Activated naive CD8-positive, alpha-beta T cell treated with anti-CD3 and anti-CD28 coated beads for 36 hours (primary cell): Measurements from ENCODE around the gene STARD13. TPM values are rescaled to one million over a fixed set of nuclear protein-coding genes. Genes with fewer than 3 reads are reported as not detected.

Source experiments
- DNase-seq: peaks from one replicate; pipeline ENCODE4 v3.0.0; 2021
- H3K27ac Mint-ChIP-seq: one replicate; pipeline ENCODE4 v1.8.0; 2022; ENCODE audit warnings: mild to moderate bottlenecking, moderate library complexity, mixed read lengths
- H3K27me3 Mint-ChIP-seq: one replicate; pipeline ENCODE4 v1.8.0; 2022; ENCODE audit warnings: mild to moderate bottlenecking, mixed read lengths
- H3K36me3 Mint-ChIP-seq: one replicate; pipeline ENCODE4 v1.8.0; 2021; ENCODE audit warnings: mild to moderate bottlenecking, mixed read lengths
- H3K4me1 Mint-ChIP-seq: one replicate; pipeline ENCODE4 v1.8.0; 2021; ENCODE audit warnings: mixed read lengths
- H3K4me3 Mint-ChIP-seq: one replicate; pipeline ENCODE4 v1.8.0; 2022; ENCODE audit warnings: mild to moderate bottlenecking, moderate library complexity, mixed read lengths
- H3K9me3 Mint-ChIP-seq: one replicate; pipeline ENCODE4 v1.8.0; 2022; ENCODE audit warnings: mixed read lengths
- total RNA-seq, 2 experiments: library from RNA; stranded (reverse); gene quantifications; one replicate each; pipeline ENCODE4 v1.2.3, GENCODE V29; 2021

STARD13 gene
- total RNA-seq, 2 experiments from 2014 or later: 0.23 TPM; not detected in 1

- no peak overlapping the region for H3K27ac Mint-ChIP-seq
Measured at GRCh38 chr13:33213797-33214196, 71.8 kb downstream of the STARD13 start.

DNA sequence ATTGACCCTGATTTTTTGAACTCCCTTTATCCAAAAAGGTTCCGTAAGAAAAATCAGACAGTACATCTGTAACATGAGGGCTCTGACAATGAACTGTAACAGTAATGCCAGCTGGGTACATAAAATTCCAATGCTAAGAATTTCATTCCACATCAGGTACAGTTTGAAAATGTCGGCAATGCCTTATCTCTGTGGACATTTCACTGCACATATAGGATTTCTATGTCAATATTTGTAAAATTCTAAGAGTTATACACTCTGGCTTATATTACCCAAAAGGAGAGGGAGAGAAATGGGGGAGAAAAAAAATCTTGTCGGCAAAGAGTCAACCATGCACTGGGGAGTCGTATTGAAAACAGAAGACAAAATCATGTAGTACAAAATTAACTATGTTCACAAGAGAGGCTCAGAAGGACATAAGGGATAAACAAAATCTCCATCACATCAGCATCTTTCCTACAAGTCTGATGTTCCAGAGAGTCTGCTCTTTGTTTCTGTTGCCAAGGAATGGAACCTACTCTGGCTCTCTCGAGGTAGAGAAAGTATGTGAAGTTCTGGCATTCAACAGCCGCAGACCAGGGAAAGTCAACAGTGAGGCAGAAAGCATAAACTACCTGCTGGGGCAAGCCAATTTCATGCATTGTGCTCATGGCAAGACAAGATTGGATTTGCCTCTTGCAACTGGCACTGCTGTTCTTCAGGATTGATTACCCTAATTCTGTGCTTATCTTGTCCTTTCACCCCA lies 72.4 kb downstream of the STARD13 start:
- H3K4me3 Mint-ChIP-seq: no peak overlapping the region
- no peaks in the 10 kb centered on the region for H3K36me3 Mint-ChIP-seq
- H3K9me3 Mint-ChIP-seq: no peaks in the 10 kb centered on the region
- H3K27me3 Mint-ChIP-seq: peaks cover 2% of the 10 kb centered on the region
- no peaks in the 10 kb centered on the region for H3K4me1 Mint-ChIP-seq
- H3K27ac Mint-ChIP-seq: no peak overlapping the region
- DNase-seq: no peak

More at GRCh38 chr13:33213797-33214196, 71.8 kb downstream of the STARD13 start:
- Mint-ChIP-seq H3K9me3 (no peaks in the 10 kb centered on the region), H3K4me1 (no peaks in the 10 kb centered on the region), H3K36me3 (no peaks in the 10 kb centered on the region), H3K4me3 (no peak overlapping the region), H3K27me3 (no peaks in the 10 kb centered on the region)
- no peak for DNase-seq

DNA sequence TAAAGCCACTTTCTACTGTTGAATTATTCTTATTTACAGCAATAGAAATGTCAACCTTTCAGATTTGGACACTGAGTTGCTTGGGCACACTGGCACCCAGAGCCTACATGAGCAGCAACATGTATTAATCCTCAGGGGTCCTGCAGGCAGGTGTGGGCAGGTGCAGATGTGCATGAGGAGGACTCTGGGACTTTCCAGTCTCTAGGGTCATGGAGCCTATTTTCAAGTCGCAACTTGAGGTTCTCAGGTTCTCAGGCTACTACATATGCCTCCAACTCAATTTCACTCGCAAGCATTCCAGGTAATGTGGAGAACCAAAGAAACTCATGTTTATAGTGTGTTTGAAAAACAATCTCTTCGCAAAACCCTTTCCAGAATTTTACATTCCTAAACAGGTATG lies 73.2 kb downstream of the STARD13 start:
- no peak overlapping the region for H3K4me3 Mint-ChIP-seq
- peaks cover 8% of the 10 kb centered on the region for H3K27me3 Mint-ChIP-seq
- H3K9me3 Mint-ChIP-seq: no peaks in the 10 kb centered on the region
- no peak for DNase-seq
- H3K27ac Mint-ChIP-seq: no peak overlapping the region
- H3K36me3 Mint-ChIP-seq: no peaks in the 10 kb centered on the region
- peaks cover 2% of the 10 kb centered on the region for H3K4me1 Mint-ChIP-seq

GRCh38 chr13:33210090-33210489 lies 75.5 kb downstream of the STARD13 start:
- no peak overlapping the region for H3K27ac Mint-ChIP-seq
- no peak overlapping the region for H3K4me3 Mint-ChIP-seq

GRCh38 chr13:33208290-33209220 lies 77.0 kb downstream of the STARD13 start:
- Mint-ChIP-seq H3K27ac (no peak overlapping the region), H3K4me3 (no peak overlapping the region), H3K4me1 (peaks cover 17% of the 10 kb centered on the region), H3K9me3 (no peaks in the 10 kb centered on the region), H3K36me3 (no peaks in the 10 kb centered on the region), H3K27me3 (peaks cover 26% of the 10 kb centered on the region)
- DNase-seq: no peak

More at GRCh38 chr13:33210090-33210489, 75.5 kb downstream of the STARD13 start:
- DNase-seq: no peak
- Mint-ChIP-seq H3K4me1 (peaks cover 11% of the 10 kb centered on the region), H3K9me3 (no peaks in the 10 kb centered on the region), H3K36me3 (no peaks in the 10 kb centered on the region), H3K27me3 (peaks cover 18% of the 10 kb centered on the region)

DNA sequence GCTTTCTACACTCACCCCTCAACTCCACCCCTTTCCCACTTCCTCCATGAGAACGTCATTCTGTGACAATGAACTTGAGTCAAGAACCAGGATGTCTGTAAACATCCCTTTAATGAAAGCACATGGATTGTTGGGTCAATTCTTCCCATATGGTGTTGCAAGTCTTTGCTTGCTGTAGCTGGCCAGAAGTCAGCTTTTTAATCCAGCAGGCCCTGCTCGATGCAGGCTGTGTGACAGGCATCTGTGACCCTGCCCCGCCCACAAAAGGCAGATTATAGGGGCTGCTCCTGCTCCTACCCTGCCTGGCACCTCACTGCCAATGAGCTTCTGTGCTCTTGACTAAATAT lies 78.0 kb downstream of the STARD13 start:
- peaks cover 30% of the 10 kb centered on the region for H3K27me3 Mint-ChIP-seq
- DNase-seq: no peak
- no peak overlapping the region for H3K4me3 Mint-ChIP-seq
- peaks cover 17% of the 10 kb centered on the region for H3K4me1 Mint-ChIP-seq
- no peak overlapping the region for H3K27ac Mint-ChIP-seq
- no peaks in the 10 kb centered on the region for H3K9me3 Mint-ChIP-seq
- no peaks in the 10 kb centered on the region for H3K36me3 Mint-ChIP-seq

DNA sequence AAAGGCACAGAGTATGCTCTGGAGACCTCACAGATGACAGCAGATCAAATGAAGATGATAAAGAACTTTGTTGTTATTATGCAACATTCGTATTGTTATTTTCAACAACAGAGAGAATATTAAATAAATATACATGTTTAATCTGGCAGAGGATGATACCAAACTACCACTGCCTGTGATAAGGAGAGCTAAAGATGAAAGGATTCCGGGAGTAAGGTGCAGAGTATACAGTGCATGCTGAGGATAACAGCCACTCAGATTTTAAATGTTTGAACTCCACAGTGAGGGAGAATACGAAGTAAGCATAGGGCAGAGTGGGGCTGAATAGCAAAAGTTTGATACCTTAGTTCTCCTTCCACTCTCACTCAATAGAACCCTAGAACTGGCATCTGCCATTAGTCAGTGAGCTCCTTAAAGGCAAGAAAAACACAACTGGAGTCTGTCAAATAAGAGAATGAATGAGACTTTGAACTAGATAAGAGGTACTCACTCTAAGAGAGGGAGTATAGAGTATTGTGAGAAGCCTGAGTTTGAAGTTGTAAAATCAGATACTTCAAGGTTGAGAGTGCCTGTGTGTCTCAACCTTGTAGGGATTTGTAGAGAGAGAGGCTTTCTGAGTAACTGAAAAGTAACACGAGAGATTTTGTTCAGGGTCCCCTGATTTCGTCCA lies 78.5 kb downstream of the STARD13 start:
- Mint-ChIP-seq H3K36me3 (no peaks in the 10 kb centered on the region), H3K27ac (no peak overlapping the region), H3K9me3 (no peaks in the 10 kb centered on the region), H3K4me3 (no peak overlapping the region), H3K27me3 (peaks cover 32% of the 10 kb centered on the region), H3K4me1 (peaks cover 17% of the 10 kb centered on the region)
- no peak for DNase-seq

DNA sequence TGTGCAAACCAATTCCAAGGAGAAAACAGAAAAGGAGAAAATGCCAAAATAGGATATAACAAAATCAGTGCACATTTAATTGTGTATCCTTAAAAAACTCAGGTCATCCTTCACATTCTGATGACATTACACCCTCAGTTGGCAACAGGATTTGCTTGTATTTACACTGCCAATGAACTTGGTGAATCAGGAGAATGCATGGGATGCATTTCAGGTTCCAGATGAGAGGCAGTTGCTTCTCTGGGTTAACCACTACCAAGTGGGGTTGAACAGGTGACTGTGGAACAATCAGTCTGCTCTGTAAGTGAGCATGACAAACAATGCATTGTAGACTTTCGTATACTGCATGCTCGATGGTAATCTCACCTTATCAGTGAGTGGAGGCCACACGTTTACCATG lies 79.1 kb downstream of the STARD13 start:
- H3K27ac Mint-ChIP-seq: no peak overlapping the region
- no peaks in the 10 kb centered on the region for H3K36me3 Mint-ChIP-seq
- no peak overlapping the region for H3K4me3 Mint-ChIP-seq
- H3K27me3 Mint-ChIP-seq: peaks cover 32% of the 10 kb centered on the region
- peaks cover 17% of the 10 kb centered on the region for H3K4me1 Mint-ChIP-seq
- H3K9me3 Mint-ChIP-seq: no peaks in the 10 kb centered on the region
- no peak for DNase-seq

DNA sequence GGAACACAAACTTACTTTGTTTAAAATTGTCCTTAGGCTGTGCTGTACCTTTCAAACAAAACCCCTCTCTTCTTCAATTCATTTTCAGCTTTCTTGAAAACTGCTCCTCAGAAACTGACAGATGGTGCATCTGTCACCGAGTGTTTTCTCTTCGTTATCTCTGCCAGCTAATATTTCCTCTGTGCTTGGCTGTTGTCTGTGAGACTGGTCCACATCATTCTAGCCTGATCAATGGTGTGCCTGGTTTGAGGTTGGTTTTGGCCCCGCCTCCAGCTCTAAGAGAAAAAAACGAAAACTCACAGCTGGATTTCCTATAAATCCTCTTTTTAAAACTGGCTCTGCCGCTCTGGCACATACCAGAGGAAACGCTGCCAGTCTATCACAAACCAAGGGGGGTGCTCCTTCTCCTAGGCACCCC lies 79.7 kb downstream of the STARD13 start:
- Mint-ChIP-seq H3K36me3 (no peaks in the 10 kb centered on the region), H3K4me3 (no peak overlapping the region), H3K9me3 (no peaks in the 10 kb centered on the region), H3K27me3 (peaks cover 32% of the 10 kb centered on the region), H3K4me1 (peaks cover 17% of the 10 kb centered on the region), H3K27ac (no peak overlapping the region)
- no peak for DNase-seq

DNA sequence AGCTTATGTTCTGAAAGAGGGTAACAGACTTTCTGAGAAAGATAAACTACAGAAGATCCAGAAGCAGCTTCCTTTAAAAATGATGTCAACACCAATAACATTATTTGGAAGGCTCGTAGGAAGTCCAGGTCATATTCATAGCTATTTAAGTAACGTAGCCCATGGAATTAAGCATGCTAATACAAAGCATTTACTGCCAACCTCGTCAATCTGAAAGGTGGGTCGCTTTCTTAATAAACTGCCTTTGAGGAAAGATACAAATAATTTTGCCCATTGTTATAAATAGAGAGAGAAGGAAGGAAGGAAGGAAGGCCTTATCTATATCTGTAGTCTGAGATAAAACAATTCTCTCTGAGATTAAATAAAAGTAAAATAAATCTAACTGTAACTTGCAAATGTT lies 80.3 kb downstream of the STARD13 start:
- no peak overlapping the region for H3K4me3 Mint-ChIP-seq
- no peak for DNase-seq
- H3K36me3 Mint-ChIP-seq: no peaks in the 10 kb centered on the region
- H3K9me3 Mint-ChIP-seq: no peaks in the 10 kb centered on the region
- peaks cover 17% of the 10 kb centered on the region for H3K4me1 Mint-ChIP-seq
- H3K27ac Mint-ChIP-seq: no peak overlapping the region
- peaks cover 32% of the 10 kb centered on the region for H3K27me3 Mint-ChIP-seq

- H3K27ac Mint-ChIP-seq: no peak overlapping the region
- no peaks in the 10 kb centered on the region for H3K9me3 Mint-ChIP-seq
- no peak overlapping the region for H3K4me3 Mint-ChIP-seq
- peaks cover 17% of the 10 kb centered on the region for H3K4me1 Mint-ChIP-seq
- no peak for DNase-seq
- H3K36me3 Mint-ChIP-seq: no peaks in the 10 kb centered on the region
- peaks cover 32% of the 10 kb centered on the region for H3K27me3 Mint-ChIP-seq
Measured at GRCh38 chr13:33204130-33204927, 81.2 kb downstream of the STARD13 start.

DNA sequence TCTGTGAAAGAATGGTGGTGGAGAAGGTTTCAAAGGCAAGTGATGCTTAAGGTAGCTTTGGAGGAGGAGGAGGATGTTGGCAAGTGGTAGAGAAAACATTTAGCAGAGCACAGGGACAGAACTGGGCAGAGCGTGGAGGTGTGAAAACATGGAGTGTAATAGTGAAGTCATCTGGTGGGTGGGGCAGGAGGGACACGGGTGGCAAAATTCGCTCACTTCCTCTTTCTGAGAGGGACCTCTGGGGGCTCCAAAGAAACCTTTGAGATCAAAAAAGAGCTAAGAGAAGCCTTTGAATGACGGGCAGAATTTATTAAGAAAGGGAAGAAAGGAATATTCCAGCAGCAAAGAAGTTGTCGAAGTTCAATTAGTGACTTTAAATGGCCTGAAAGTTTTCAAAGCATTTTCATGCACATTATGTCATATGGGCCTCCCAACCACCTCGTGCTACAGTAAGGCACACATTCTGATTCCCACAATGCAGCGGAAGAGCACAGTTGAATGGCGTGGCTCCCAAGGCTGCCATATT lies 82.8 kb downstream of the STARD13 start:
- H3K27me3 Mint-ChIP-seq: peaks cover 30% of the 10 kb centered on the region
- no peak overlapping the region for H3K4me3 Mint-ChIP-seq
- DNase-seq: no peak
- H3K9me3 Mint-ChIP-seq: no peaks in the 10 kb centered on the region
- H3K36me3 Mint-ChIP-seq: no peaks in the 10 kb centered on the region
- no peak overlapping the region for H3K27ac Mint-ChIP-seq
- H3K4me1 Mint-ChIP-seq: peaks cover 17% of the 10 kb centered on the region

GRCh38 chr13:33201659-33202058 lies 83.9 kb downstream of the STARD13 start:
- DNase-seq: no peak
- H3K27me3 Mint-ChIP-seq: peaks cover 29% of the 10 kb centered on the region
- no peaks in the 10 kb centered on the region for H3K36me3 Mint-ChIP-seq
- no peaks in the 10 kb centered on the region for H3K9me3 Mint-ChIP-seq
- no peak overlapping the region for H3K27ac Mint-ChIP-seq
- no peak overlapping the region for H3K4me3 Mint-ChIP-seq
- peaks cover 10% of the 10 kb centered on the region for H3K4me1 Mint-ChIP-seq

DNA sequence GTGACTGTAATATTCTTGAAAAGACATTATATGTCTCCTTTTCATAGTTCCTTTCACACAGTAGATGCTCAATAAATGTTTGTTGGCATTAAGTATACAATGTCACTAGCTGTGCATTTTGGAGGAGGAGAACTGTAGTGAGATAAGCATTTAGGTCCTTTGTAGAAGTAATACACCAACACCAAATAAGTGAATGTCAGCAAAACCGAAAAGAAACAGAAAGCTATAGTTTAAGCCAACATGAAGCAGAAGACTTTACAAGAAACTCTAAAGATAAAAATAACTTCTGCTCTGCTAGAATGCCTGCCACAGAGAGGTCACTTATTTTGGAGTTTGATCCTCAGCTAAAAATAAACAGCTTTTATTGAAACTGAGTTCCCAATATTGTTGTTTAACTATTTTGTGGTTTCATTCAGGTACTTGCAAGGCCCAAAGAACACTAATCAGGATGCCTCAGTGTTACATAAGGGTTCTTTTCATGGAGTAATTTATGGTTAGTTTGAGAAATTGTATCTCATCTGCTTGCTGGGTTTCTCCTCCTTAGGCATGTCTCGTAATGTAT lies 86.2 kb downstream of the STARD13 start:
- Mint-ChIP-seq H3K27ac (no peak overlapping the region), H3K4me3 (no peak overlapping the region), H3K4me1 (peaks cover 3% of the 10 kb centered on the region), H3K9me3 (no peaks in the 10 kb centered on the region), H3K36me3 (no peaks in the 10 kb centered on the region), H3K27me3 (peaks cover 15% of the 10 kb centered on the region)
- DNase-seq: no peak
